T-helper 2 cell (primary cell): ENCODE results near the gene ACSS3.
"Not testable (repeated sequence)": the region's sequence is repeated elsewhere in the genome, so short reads cannot be mapped to it uniquely, and the experiment has no call there.

Experiments used
- DNase-seq, 5 experiments: peaks; one replicate each; pipeline versions ENCODE4 v3.0.0 to v3.0.0-alpha.2; 2012 to 2022

ACSS3 gene

DNA sequence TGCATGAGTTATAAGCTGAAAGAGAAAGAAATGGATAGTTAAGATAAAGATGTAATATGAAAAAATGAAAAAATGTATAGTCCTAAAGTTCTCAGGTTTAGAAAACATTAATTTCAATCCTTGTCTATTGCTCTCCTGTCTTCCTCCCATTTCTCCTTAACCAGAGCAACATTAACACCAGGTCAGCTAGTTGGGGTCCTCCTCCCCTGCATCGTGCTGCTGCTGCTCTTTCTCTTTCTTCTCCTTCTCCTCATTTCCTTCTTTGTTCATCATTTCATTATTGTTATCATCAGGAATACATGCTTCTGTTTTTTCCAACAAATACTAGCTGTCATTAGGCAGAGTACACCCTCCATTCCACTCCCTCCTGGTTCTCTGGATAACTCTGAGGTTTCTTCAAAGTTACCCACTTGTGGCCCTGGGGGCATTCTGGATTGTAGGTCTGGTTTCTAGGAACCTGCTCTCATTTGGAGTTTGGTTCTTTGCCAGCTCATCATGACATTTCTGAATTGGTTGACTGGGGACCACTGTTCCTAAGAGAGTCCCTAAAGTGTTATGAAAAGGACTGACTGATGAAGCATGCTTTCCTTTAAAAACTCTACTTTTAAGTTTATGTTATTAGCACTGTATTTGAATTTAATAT, 17.0 kb downstream of the ACSS3 start:
- DNase-seq, result no peak

DNA sequence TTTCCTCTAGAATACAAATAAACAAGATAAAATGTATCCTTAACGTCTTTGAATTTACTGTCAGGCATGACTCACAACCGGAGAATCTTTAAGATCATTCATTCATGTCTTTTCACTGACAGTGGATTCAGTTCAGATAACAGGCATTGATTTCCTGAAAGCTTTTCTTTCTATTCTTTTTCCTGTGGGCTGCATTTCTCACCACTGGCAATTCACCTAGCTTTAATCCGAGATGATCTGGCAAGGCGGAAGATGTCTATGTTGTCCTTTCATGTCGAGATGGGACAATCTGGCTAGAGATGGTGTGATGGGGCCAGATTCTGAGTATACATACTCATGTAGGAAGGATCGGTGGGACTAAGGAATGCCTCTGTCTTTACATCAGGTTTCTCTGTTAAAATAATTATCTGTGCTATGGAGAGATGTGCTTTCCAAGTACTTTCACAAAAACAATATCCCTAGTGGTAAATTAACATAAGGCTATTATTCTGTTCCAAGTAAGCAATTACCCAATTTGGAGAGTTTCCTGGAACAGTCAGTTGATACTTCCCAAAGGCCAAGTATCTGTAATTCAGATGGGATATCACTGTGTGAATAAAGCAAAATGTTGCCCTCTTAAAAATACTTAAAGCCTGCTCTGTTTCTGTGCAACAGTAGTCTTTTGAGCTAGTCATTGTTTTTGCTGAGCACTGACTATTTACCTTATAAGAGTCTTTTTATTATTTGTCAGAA, 17.8 kb downstream of the ACSS3 start:
- no peak for DNase-seq

DNA sequence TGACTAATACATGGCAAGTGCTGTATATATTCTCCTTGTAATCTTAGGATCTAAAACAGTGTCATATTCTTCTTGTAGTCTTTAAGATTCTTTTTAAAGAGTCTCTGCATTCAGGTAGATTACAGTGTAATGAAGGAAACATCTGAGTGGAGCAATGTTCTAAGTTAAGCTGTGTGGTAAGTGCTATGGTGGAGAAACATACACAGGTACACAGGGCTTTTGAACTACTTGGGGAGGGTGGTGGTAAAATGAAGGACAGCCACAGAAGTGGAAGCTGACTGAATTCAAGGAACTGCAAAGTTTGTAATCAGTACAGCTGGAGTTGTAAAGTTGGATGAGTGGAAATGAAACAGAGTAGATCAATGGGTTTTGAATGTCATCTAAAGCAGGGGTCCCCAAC, 27.8 kb downstream of the ACSS3 start:
- DNase-seq, result no peak

DNA sequence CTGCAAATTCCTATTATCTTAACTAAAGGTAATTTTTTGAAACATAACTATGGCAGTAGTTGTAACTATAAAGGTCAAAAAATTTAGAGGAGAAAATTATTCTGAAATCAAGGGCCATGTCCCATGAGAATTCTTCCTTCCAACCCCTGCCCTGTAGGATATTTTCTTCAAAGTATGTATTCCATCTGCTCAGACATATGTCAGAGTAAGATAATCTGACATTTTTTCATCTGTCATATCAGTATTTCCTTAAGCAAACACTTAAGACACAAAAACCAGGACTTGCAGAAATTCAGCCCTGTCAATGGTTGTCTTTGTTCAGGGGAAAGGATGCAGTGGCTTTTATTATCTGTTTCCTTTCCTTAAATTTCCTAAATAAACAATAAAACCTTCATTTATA, 36.3 kb downstream of the ACSS3 start:
- DNase-seq, result no peak

DNA sequence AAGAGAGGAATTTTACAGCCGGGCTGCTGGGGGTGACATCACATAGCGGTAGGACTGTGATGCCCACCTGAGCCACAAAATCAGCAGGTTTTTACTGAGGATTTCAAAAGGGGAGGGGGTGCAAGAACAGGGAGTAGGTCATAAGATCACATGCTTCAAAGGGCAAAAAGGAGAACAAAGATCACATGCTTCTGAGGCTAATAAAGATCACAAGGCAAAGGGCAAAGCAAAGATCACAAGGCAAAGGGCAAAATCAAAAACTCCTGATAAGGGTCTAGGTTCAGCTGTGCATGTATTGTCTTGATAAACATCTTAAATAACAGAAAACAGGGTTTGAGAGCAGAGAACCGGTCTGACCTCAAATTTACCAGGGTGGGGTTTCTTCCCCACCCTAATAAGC, 41.2 kb downstream of the ACSS3 start:
- not testable (repeated sequence) for DNase-seq

DNA sequence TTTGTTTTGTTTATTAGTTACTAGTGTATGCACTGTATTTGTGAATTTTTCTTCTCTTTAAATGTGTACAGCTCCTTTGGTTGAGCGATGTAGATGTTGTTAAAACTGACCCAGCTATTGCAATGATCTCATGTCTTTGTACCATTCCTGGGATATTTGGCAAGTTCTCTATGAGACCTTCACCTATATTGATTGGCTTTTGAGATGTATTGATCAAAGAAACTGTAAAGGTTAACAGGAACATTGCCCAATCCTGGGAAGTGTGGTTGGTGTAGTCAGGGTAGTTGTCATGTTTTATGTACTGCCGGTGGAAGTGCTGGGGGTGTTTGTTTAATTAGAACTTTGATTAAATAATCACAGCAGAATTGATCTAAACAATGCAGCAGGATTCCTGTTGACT, 43.1 kb downstream of the ACSS3 start:
- DNase-seq, result no peak

DNA sequence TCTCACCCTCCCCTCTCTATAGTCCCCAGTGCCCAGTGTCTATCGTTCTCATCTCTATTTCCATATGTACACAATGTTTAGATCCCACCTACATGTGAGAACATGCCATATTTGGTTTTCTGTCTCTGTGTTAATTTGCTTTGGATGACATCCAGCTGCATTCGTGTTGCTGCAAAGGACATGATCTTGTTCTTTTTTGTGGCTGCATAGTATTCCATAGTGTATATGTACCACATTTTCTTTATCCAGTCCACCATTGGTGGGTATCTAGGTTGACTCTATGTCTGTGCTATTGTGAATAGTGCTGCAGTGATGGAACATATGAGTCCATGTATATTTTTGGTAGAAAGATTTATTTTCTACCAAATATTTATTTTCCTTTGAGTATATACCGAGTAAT, 45.7 kb downstream of the ACSS3 start:
- no peak for DNase-seq

DNA sequence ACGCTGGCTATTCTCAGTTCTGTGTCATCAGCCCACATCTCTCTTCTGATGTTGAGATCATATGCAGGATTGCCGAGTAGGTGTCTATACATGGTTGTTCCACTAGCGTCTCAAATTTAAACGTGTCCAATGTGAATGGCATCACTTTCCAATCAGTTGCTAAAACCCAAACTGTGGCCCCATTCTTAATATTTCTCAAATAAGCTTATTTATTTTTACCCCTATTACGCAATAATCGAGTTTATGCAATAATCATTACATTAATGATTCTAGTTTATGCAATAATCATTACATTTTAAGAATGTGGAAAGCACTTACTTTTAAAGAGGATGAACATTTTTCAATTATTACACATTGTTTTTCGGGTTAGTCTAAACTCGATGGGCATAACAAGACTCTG, 47.8 kb downstream of the ACSS3 start:
- no peak for DNase-seq

DNA sequence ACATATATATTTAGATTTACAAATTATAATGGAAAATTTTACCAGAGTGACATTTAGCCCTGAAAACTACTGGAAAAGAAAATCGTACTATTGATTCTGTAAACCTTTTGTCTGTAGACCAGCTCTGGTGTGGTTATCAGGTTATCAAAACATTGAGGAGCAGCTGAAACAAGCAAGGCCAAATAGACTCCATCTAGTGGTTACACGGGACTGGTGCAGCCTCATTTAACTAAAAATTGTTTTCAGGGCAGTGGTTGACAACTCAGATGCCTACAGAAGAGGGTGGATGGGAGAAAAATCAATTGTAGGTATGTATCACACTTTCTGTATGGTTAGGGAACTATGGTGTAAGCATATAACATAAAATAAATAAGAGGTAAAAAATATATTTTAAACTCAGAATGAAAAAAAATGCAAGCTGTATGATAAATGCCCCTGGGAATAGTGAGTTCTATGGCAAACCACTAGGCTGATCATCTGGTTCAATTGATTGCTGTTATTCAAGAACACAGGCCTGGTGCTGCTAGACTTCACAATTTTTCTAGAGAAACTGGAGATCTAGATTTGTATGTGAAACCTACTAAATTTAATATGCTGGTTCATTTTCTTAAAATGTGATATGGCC, 51.2 kb downstream of the ACSS3 start:
- DNase-seq, result peak in 1 of 5 experiments; percentile 19

DNA sequence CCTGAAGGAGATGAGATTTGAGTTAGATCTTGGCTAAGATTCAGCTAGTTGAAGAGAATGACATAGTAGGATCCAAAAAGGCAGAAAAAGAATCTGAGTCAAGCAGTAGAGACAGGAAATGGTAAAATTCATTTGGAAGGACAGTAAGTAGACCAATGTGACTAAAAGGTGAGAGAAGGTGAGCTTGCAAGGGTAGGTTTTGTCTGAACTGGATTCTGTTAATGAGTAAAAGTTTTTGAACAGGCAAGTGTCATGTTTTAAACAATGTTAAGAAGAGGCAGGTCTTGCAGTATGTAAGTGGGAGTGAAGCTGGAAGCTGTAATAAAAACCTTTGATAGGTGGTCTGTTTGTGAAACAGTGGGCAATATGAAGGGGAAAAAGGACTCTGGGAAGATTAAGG, 58.6 kb downstream of the ACSS3 start:
- no peak for DNase-seq

DNA sequence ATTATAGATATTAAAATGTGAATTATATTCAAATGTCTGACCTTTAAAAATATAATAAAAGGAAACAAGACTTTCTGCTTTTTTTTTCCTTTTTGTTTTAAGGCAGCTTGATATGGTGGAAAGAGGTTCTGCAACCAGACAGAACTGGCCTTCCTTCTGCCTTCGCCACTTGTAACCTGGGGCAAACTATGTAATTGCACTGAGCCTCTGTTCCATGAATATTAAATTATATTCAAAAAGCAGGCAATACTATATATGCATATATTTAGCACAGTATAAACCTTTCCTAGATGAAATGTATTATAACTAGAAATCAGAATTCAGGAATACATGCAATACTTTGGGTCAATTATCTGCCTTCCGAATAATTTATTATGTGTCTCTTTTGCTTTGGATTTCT, 59.9 kb downstream of the ACSS3 start:
- DNase-seq, result no peak

DNA sequence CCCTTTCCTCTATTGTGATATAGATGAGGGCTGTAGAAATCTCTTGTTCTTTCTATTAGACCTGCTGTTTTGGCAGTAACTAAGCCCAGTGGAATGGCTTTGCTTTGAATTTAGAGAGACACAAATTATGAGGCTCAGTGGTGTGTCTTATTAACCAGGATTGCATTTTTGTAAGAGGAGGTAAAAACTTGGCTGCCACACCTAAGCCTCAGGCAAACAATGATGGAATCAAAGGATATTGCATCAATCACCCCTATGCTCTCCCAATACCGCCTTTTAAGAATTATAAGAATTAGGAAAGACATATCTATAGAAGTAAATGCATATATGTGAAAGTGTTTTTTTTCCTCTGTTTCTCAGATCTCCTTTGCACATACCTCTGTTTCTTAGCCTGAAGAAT, 63.3 kb downstream of the ACSS3 start:
- DNase-seq, result no peak

DNA sequence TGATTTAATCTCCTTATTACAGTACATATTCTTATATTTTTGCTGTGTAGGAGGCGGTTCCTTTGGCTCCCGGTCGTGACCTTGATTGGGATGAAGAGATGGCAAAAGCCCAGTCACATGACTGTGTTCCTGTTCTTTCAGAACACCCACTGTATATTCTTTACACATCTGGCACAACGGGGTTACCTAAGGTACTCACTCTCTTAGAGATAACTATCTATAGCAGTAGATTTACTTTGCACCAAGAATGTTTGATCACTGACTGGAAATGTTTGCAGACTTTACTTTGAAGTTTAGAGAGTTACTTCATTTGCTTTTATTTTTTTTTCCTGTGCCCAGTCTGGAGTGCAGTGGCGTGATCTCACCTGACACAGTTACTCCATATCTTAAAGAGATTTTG, 65.2 kb downstream of the ACSS3 start:
- no peak for DNase-seq

DNA sequence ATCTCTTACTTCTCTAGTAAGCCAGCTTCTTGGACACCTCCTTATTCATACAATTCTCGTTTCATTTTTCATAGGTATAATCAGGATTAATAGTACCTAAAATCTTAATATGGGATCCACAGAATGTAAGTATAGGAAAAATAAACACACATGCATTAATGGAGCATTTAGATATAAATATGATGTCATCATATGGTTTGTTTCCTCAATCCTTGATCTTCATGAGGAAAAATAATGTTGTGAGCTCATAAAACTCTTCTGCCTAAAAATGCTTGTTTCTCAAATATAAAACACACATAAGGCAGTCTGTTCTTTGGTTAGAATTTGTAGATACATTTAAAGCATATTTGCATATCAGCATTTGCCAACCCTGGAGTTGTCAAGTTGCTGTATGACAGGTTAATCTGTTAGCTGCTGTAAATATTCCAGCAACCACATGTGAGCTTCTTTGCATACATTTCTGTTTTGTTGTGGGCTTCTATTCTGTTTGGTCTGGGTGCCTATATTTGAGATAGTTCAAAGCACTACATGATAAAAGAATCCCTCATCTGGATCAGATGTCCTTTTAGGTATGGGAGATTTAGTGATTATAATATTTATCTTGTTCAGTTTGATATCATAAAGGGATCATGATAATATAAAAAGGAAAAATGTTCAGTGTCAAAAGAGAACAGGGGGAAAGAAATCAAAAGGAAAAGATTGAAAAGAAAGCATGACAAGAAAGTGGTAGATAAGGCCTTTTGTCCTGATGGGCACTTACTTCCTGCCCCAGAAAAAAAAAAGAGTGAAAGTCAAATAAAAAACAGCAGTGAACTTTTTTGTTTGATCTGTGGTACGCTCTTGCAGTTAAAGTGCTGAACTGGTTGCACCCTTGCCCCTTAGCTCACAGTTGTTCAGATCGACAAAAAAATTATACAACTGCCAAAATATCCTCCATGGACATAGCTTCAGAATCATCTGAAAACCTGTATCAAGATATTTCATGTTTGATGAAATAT, 68.6 kb downstream of the ACSS3 start:
- no peak for DNase-seq

DNA sequence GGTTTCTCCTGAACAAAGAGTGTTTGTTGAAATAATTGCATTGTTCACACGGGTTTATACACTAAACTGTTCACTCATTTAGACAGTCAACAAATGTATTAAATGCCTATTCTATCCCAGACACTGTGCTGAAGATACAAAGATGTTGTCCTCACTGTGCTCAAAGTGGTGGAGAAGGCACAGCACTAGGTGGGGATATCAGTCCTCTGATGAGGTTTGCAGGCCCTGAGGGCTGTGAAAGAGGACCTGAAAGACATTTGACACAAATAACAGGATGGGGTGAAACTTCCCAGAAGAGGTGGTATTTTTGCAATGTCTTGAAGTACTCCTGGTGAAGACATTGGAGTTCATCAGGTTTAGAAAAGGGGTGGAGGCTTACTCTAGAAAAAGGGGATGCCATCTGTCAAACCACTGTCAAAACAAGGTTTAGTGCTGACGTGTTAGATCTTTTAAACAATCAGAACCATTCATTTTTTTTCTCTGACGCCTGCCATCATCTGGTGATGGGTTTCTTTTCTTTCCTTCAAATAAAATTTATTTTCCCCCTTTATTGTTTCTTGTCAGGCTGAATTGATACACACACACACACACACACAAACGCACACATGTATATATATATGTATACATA, 69.5 kb downstream of the ACSS3 start:
- no peak for DNase-seq

DNA sequence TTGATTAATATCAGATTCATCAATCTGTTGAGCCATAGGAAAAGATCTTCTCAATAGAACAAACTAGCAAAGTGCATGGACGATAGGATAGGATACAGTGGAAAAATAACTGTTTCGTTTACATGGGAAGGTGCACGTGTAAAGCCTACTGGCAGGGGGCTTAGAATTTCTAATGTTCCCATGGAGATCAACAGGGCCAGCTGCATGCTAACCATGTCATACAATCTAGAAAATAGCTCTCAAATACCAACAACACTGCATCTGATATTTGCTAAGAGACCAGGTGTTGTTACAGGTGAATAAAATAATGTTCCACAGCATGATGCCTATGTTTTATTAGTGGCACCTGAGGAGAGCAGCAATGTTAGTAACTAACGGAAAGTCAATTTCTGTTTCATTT, 72.5 kb downstream of the ACSS3 start:
- no peak for DNase-seq

DNA sequence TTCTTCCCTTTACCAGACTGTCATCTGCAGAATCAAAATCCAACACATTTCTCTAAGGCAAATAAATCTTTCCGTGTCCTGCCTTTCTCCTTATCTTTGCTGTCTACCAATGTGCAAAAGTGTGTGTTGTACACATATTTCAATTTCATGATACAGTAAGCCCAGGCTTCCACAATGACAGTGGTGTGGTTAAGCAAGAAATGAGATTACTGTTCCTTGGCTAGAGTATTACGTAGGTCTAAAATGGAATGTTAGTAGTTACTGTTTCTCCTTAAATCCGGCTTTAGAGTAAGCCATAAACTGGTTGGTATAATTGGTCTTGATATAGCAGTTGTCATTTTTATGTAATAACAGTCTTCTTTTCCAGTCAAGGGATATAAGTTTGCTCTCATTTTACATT, 82.0 kb downstream of the ACSS3 start:
- no peak for DNase-seq

DNA sequence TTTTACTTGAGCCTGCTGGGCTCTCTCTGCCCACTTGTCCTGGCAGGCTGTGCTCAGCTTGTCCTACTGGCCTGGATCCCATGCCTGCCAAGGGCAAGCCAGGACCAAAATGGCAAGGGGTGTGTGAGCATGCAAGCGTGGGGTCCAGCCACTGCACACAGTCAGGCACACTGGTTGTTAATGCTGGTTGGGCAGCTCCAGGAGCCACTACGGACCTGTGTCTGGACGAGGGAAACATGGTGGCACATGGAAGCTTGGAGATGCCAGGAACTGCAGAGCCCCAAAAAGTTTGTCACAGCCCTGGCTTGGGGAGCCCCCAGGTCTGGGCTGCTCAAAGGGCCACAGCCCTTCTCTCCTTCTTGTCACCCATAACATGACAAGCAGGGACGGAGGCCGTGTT, 83.8 kb downstream of the ACSS3 start:
- DNase-seq, result no peak

DNA sequence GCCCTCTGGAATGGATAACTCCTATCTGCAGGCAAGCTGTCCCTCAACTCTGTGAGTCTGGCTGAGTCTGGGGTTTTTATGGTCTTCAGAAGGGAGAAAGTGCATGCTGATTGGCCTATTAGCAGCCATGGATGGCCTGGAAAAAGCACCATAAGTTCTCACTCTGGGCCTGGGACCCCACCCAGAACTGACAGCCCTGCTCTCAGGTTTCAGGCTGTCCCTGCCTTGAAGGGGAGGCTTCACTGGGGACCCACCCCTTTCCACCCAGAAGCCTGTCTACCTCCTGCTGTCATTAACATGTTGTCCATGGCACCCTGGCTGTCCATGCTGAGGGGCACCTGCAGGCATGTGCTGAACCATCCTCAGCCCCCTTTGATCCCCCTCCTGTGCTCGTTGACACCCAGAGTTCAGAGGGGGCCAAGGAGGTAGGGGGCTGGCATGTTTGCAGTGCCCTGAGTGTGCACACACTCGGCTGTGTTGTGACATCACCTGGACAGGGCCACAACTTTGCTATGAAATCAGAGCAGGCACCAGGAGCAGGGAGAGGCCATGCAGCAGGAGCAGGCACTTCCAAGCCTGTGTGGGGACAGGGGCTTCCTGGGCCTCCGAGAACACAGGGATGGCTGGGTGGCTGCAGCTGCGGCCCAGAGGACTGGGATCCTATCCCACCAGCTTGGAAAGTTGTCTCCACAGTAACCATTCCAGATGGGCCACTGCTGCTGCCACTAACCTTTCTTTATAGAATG, 84.7 kb downstream of the ACSS3 start:
- DNase-seq, result no peak

DNA sequence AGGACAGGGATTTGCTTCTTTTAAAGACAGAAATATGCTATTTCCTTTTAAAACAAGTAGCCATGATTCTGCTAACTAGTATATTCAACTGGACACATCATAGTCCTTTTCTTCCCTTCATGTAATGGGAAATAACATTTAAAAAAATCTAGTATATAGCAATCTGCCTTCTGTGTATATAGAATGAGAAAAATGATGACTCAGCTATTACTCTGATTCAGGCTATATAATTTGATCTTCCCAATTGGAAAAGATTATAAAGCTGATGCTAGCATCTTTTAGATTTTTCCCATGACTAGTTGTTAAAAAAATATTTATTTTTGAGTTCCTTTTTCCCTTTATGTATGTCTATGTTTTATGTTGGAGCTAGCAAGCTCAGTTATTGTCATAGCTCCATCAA, 86.9 kb downstream of the ACSS3 start:
- no peak for DNase-seq

DNA sequence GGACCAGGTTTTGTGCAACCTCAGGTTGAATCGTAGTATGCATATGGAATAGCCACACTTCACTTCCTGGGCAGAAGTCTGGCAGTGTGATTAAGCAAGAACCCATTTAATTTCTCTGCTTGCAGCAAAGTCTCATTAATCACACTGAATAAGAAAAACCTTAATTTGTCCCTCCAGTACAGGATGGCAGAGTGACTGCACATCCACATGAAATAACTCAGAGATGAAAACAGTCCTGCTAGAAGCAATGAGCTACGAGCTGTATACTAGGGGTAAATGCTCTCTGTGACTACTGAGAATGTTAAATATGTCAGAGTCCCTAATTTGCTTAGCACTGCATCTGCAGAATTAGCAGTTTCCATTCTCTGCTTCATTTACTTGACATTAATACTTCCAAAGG, 88.9 kb downstream of the ACSS3 start:
- DNase-seq, result no peak

DNA sequence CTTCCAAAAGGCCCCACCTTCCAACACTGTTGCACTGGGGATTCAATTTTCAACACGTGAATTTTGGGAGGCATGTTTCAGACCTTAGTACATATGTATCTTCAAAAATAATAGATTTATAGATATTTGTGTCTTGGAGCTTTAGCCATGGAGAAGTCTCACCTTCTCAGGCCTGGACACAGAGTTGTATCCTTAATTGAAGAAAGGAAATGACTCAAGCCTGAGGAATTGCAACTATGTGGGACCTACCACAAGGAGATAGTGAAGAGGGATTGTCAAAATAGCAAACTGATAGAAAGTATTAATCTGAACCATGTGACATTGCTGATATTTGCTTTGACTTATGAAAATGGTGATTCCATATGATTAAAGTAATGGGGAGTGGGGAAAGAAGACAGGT, 89.8 kb downstream of the ACSS3 start:
- no peak for DNase-seq
